GM12872 (cell line): ENCODE results near the gene CCDC85B.

ENCODE experiments used
- TF ChIP-seq, protein P1 (sequence below): IDR thresholded peaks from 3 replicates; pipeline ENCODE4 v1.5.1; 2011; ENCODE audit warnings: low read depth, mild to moderate bottlenecking, low read length, moderate library complexity; ENCODE audit not compliant: insufficient read depth

The CCDC85B gene

DNA sequence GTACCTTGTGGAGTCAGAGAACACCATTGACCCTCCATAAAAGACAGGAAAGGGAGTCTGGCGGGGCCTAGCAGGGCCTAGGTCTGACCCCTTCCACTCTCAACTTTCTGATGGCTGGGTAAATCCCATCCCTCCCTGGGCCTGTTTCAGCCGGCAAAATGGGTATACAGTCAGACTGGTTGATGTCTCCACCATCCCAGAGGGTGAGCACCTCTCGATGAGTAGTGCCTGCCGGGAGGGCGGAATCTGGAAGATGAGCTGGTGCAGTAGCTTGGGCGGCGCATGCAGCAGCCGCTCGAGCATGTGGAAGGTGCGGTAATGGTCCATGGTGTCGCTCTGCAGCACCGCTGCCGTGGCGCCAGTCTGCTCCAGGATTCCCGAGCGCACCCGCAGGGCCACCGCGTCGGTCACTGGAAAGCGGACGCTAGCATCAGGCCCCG is 2.7 kb upstream of the CCDC85B start:
- TF ChIP-seq, protein P1, sequence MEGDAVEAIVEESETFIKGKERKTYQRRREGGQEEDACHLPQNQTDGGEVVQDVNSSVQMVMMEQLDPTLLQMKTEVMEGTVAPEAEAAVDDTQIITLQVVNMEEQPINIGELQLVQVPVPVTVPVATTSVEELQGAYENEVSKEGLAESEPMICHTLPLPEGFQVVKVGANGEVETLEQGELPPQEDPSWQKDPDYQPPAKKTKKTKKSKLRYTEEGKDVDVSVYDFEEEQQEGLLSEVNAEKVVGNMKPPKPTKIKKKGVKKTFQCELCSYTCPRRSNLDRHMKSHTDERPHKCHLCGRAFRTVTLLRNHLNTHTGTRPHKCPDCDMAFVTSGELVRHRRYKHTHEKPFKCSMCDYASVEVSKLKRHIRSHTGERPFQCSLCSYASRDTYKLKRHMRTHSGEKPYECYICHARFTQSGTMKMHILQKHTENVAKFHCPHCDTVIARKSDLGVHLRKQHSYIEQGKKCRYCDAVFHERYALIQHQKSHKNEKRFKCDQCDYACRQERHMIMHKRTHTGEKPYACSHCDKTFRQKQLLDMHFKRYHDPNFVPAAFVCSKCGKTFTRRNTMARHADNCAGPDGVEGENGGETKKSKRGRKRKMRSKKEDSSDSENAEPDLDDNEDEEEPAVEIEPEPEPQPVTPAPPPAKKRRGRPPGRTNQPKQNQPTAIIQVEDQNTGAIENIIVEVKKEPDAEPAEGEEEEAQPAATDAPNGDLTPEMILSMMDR = no peak

DNA sequence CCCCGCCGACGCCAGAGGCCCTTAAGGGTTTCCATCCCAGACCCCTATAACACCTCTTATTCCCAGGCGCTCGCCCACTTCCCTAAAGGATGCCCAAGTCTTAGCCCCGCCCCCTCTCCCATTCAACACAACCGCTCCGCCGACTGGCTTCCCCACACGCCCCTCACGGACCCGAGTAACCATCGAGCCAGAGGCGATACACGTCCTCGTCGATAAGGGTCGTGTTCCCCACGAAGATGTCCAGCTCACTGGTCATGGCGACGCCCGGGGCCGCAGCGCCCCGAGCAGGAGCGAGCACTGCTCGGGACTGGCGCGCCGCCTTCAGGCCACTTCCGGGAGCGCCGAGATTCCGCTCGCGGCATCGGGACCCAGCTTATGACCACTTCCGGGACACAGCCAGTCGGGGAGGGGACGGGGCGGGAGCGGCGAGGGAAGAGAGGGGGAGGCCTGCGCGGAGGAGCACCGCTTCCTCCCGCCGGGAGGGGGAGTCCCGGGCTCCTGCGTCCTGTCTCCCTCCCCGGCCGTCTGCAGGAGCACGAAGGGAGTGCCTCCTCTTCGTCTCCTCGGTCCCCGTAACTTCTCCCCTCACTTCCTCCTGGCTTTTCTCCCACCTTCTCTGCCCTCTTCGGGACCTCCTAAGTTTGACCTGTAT is 2.2 kb upstream of the CCDC85B start, which contains the start of gene FIBP:
Gene FIBP (minus strand): TSS at position 309 of the 652 bp plus-strand sequence. CDS start 53 bp downstream, at position 256.
- TF ChIP-seq, protein P1 = peak; percentile 82

DNA sequence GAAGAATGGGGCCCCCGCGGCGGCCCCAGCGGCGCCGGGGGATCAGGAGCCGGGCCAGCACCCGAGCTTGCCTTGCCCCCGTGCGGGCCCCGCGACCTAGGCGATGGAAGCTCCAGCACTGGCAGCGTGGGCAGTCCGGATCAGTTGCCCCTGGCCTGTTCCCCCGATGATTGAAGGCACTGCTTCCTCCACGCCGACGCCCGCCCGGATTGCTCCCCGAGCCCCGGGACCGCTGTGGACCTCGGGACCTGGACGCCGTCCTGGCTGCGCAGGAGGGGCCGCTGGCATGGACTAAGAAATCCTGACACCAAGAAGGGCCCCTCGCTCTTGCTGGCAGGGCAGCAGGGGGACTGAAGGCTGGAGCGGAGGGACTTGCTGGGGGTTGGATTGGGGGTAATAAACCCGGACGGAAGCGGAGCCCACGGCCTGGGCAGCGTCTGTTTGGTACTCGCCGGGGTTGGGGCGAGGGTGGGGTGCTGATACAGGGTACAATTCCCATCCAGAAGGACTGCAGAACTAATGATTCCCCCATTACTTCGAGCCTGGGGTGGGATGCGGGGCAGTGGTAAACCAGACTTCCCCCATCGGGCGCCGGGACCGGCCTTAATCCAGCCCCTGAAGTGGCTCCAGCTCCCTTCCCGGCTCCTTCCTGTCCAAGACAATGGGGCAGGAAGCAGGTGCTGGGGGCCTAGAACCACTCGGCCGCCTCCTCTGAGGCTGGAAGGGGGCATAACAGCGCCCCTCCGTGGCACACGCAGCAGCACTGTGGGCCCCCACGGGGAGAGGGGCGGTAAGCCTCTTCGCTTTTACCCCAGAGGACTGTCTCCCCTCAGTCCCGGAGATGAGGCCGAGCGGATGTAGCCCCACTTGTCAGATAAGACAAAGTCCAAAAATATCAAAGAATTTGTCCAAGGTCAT is 1.0 kb downstream of the CCDC85B start:
- TF ChIP-seq, protein P1 = peak; percentile 68

DNA sequence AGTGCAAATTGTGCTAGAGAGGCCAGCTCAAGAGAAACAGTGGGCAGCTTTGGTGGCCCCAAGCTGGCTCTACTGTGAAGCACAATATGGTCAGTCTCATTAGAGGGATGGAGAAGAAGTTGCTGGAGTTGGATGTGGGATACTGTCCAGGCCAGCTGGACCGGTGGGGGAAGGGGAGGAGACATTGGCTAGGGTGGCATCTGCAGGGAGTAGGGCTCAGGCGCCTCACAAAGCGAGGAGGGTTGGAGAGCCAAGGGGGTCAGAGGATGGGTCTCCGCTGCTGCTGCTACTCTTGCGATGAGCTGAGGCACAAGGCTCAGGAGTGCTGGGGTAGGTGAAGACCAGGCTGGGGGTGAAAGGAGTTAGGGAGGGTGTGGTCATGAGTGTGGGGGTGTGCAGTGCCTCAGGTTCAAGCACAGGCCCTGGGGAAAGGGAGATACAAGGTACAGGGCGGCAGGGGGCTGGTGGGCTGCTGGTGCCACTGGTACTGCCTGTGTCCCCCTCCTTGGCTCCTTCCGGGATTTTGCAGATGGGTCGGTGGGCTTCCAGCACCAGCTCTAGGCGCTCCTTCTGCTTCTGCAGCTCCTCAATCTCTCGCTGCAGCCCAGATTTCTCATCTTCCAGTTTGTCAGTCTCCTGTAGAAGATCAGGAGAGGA is 2.3 kb downstream of the CCDC85B start:
- TF ChIP-seq, protein P1 = no peak

DNA sequence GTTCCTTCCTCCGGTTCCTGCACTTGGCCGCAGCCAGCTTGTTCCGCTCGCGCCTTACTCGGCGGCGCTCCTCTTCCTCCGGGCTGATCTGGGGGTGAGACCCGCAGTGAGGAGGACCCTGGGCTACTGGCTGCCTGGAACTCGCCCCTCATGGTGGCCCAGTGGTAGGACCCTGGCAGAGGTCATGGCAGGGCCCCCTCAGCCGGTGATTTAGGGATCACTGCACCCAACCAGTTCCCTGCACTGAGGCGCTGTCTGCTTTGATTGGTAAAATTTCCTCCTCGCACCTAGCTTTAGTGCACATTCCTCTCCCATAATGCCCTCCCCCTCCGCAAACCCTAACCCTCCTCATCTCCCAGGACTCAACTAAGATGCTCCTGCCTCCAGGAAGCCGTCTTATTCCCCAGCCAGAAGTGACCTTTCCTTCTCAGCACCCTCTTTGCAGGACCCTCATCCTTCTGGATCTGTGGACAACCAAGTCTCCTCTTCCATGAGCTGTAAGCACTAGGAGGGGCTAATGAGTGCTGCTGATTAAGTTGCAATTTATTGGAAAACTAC is 3.6 kb downstream of the CCDC85B start:
- TF ChIP-seq, protein P1 = 0 out of 3 replicates have a peak, but pooled peaks have one; percentile 2

DNA sequence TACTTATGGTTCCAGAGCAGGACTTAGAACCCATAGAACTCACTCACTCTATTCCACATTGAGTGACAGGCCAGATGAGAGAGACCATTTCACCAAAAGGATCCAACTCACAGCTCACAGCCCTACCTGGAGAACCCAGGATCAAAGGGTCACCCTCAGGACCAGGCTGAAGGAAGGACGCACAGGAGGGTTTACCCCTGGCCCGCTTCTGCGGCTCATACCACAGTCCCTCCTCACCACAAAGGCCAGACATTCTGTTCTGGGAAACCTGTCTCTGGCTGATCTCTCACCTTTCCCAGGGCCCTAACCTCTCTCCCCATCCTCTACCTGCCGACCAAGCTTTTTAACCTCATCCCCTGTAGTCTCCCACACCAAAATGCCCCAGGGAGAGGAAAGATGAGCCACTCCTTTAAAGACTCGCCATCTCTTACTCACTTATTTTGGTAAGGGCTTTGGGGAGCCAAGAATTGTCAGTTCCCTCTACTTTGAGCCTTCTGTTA is 5.1 kb downstream of the CCDC85B start:
- TF ChIP-seq, protein P1 = no peak
